ENCODE data around the gene LRPPRC. TPM values are rescaled to one million over a fixed set of nuclear protein-coding genes. Genes with fewer than 3 reads are reported as not detected.

LRPPRC gene
- total and polyA plus RNA-seq, 2 donors (not counting 1 experiment from before 2014, with no cell fraction given): 54.6 to 70.4 TPM

GRCh38 chr2:43889416-43889815 is 106.4 kb downstream of the LRPPRC start:
- Histone ChIP-seq H3K9ac (ENCODE audit: insufficient read depth, low read length) (no peak overlapping the region), H3K4me2 (ENCODE audit: extremely low read depth, insufficient read depth, low read length) (no peak overlapping the region), H3K27me3 (ENCODE audit: control insufficient read depth, insufficient read depth, low read length) (no peaks in the 10 kb centered on the region), H3K4me3 (replicated peaks in 1 of 4; ENCODE audit: control extremely low read depth in 1 of 4, insufficient read depth in 1 of 4, low read depth in 3 of 4, low read length in 4 of 4) (no peak overlapping the region), H3K4me1 (ENCODE audit: control insufficient read depth, extremely low read depth, insufficient read depth, low read length) (no peaks in the 10 kb centered on the region), H2AFZ (ENCODE audit: low read length) (no peak overlapping the region), H3K27ac (ENCODE audit: insufficient read depth, low read length) (no peak overlapping the region), H3K36me3 (ENCODE audit: control insufficient read depth, insufficient read depth, low read length) (peaks cover 13% of the 10 kb centered on the region), H3K79me2 (ENCODE audit: control insufficient read depth, insufficient read depth, low read length) (no peaks in the 10 kb centered on the region), H4K20me1 (ENCODE audit: control insufficient read depth, extremely low read depth, insufficient read depth, low read length) (no peaks in the 10 kb centered on the region), H3K9me3 (ENCODE audit: control insufficient read depth, insufficient read depth, low read depth, low read length) (no peaks in the 10 kb centered on the region)
- DNase-seq (ENCODE audit: low read depth in 2 of 2): no peak
- no peak for TF ChIP-seq CTCF (conservative IDR thresholded peaks at IDR 0.05 in 1 of 2, IDR thresholded peaks at IDR 0.05 in 1 of 2; ENCODE audit: low read depth in 1 of 2, low read length in 2 of 2)
- TF ChIP-seq EZH2 (IDR thresholded peaks at IDR 0.05; ENCODE audit: low read length, missing control alignments): no peak

GRCh38 chr2:43887176-43887575 is 108.6 kb downstream of the LRPPRC start:
- Histone ChIP-seq H3K4me1 (ENCODE audit: control insufficient read depth, extremely low read depth, insufficient read depth, low read length) (peaks cover 1% of the 10 kb centered on the region), H3K36me3 (ENCODE audit: control insufficient read depth, insufficient read depth, low read length) (peaks cover 9% of the 10 kb centered on the region), H3K4me3 (replicated peaks in 1 of 4; ENCODE audit: control extremely low read depth in 1 of 4, insufficient read depth in 1 of 4, low read depth in 3 of 4, low read length in 4 of 4) (no peak overlapping the region), H3K27me3 (ENCODE audit: control insufficient read depth, insufficient read depth, low read length) (no peaks in the 10 kb centered on the region), H3K79me2 (ENCODE audit: control insufficient read depth, insufficient read depth, low read length) (no peaks in the 10 kb centered on the region), H3K9me3 (ENCODE audit: control insufficient read depth, insufficient read depth, low read depth, low read length) (no peaks in the 10 kb centered on the region), H4K20me1 (ENCODE audit: control insufficient read depth, extremely low read depth, insufficient read depth, low read length) (no peaks in the 10 kb centered on the region), H2AFZ (ENCODE audit: low read length) (no peak overlapping the region), H3K4me2 (ENCODE audit: extremely low read depth, insufficient read depth, low read length) (no peak overlapping the region), H3K9ac (ENCODE audit: insufficient read depth, low read length) (no peak overlapping the region), H3K27ac (ENCODE audit: insufficient read depth, low read length) (no peak overlapping the region)
- no peak for DNase-seq (ENCODE audit: low read depth in 2 of 2)
- TF ChIP-seq EZH2 (IDR thresholded peaks at IDR 0.05; ENCODE audit: low read length, missing control alignments) (no peak), CTCF (conservative IDR thresholded peaks at IDR 0.05 in 1 of 2, IDR thresholded peaks at IDR 0.05 in 1 of 2; ENCODE audit: low read depth in 1 of 2, low read length in 2 of 2) (no peak)

GRCh38 chr2:43885132-43885632 is 110.6 kb downstream of the LRPPRC start:
- H3K27ac ChIP-seq (ENCODE audit: insufficient read depth, low read length): no peak overlapping the region
- no peaks in the 10 kb centered on the region for H3K27me3 ChIP-seq (ENCODE audit: control insufficient read depth, insufficient read depth, low read length)
- TF ChIP-seq EZH2 (IDR thresholded peaks at IDR 0.05; ENCODE audit: low read length, missing control alignments) (no peak), CTCF (conservative IDR thresholded peaks at IDR 0.05 in 1 of 2, IDR thresholded peaks at IDR 0.05 in 1 of 2; ENCODE audit: low read depth in 1 of 2, low read length in 2 of 2) (no peak)
- no peak overlapping the region for H2AFZ ChIP-seq (ENCODE audit: low read length)
- DNase-seq (ENCODE audit: low read depth in 2 of 2): no peak
- peaks cover 7% of the 10 kb centered on the region for H3K36me3 ChIP-seq (ENCODE audit: control insufficient read depth, insufficient read depth, low read length)
- H3K9ac ChIP-seq (ENCODE audit: insufficient read depth, low read length): no peak overlapping the region
- H4K20me1 ChIP-seq (ENCODE audit: control insufficient read depth, extremely low read depth, insufficient read depth, low read length): no peaks in the 10 kb centered on the region
- no peaks in the 10 kb centered on the region for H3K79me2 ChIP-seq (ENCODE audit: control insufficient read depth, insufficient read depth, low read length)
- no peaks in the 10 kb centered on the region for H3K9me3 ChIP-seq (ENCODE audit: control insufficient read depth, insufficient read depth, low read depth, low read length)
- H3K4me1 ChIP-seq (ENCODE audit: control insufficient read depth, extremely low read depth, insufficient read depth, low read length): peaks cover 6% of the 10 kb centered on the region
- H3K4me2 ChIP-seq (ENCODE audit: extremely low read depth, insufficient read depth, low read length): no peak overlapping the region
- no peak overlapping the region for H3K4me3 ChIP-seq (replicated peaks in 1 of 4; ENCODE audit: control extremely low read depth in 1 of 4, insufficient read depth in 1 of 4, low read depth in 3 of 4, low read length in 4 of 4)
